A549 (cell line): ENCODE data around the gene NASP. TPM values are rescaled to one million over a fixed set of nuclear protein-coding genes. Genes with fewer than 3 reads are reported as not detected.

Source experiments
- ATAC-seq, 2 experiments: fragments of 200-7000 bp in 1 of 2; fragments of >200 bp in 1 of 2; cut with Nextera tagmentation in 1 of 2; cut with Tn5 transposase in 1 of 2; 3 replicates each; pipeline versions ENCODE4 v1.8.0 to v1.9.1; 2018 to 2020; ENCODE audit warnings: mild to moderate bottlenecking in 1 of 2, moderate library complexity in 1 of 2
- CTCF ChIA-PET: fragments of 300-600 bp; sonication (Branson Sonifier 250); formaldehyde crosslinking; extraction: SDS; loops from one replicate; lab custom pipeline; 2021; ENCODE audit warnings: antibody characterized with exemption, inconsistent platforms; lab: Yijun Ruan, JAX
- POLR2A ChIA-PET: fragments of 350-600 bp; formaldehyde crosslinking; extraction: SDS; loops from one replicate; lab custom pipeline; 2021; ENCODE audit warnings: antibody characterized with exemption, inconsistent platforms; lab: Yijun Ruan, JAX
- DNase-seq, 2 experiments: peaks; one replicate each; pipeline versions ENCODE4 v3.0.0 to v3.0.0-alpha.2; 2011 to 2016; ENCODE audit warnings: low read depth in 1 of 2, low spot score in 1 of 2
- FAIRE-seq: peaks from 2 replicates; lab custom pipeline; 2011; peaks lifted over from hg19 to GRCh38; lab: Jason Lieb, UNC
- H3K27ac ChIP-seq, 2 experiments: fragments of >200 bp; sonication (Bioruptor Twin); formaldehyde crosslinking; 3 replicates each; pipeline ENCODE4 v1.5.1; 2016 to 2017
- H3K4me1 ChIP-seq: fragments of >200 bp; sonication (Bioruptor Twin); formaldehyde crosslinking; 3 replicates; pipeline ENCODE4 v1.6.1; 2016
- H3K4me2 ChIP-seq: fragments of >200 bp; sonication (Bioruptor Twin); formaldehyde crosslinking; 3 replicates; pipeline ENCODE4 v1.6.1; 2016
- H3K4me3 ChIP-seq: fragments of >200 bp; sonication (Bioruptor Twin); formaldehyde crosslinking; 3 replicates; pipeline ENCODE4 v1.5.1; 2016
- H3K9me3 ChIP-seq: fragments of >200 bp; sonication (Bioruptor Twin); formaldehyde crosslinking; 3 replicates; pipeline ENCODE4 v1.6.1; 2016
- BHLHE40 ChIP-seq: IDR thresholded peaks from 2 replicates; pipeline ENCODE4 v1.6.1; 2012; ENCODE audit warnings: low read depth, low read length, inconsistent platforms
- CBX2 ChIP-seq: fragments of 200-600 bp; sonication (generic); IDR thresholded peaks from 2 replicates; pipeline ENCODE4 v1.6.1; 2016; ENCODE audit warnings: low read depth, mild to moderate bottlenecking, borderline replicate concordance
- CBX8 ChIP-seq: fragments of 200-600 bp; sonication (generic); IDR thresholded peaks from 2 replicates; pipeline ENCODE4 v1.6.1; 2016
- CEBPB ChIP-seq, 2 experiments: fragments of >200 bp in 1 of 2; sonication (Bioruptor Twin) in 1 of 2; formaldehyde crosslinking in 1 of 2; IDR thresholded peaks; 2 replicates each; pipeline ENCODE4 v1.6.1; 2012 to 2016
- CHD2 ChIP-seq: fragments of 150-350 bp; IDR thresholded peaks from 2 replicates; pipeline ENCODE4 v1.6.1; 2014; ENCODE audit warnings: low read length; ENCODE audit not compliant: partially characterized antibody
- E2F6 ChIP-seq: IDR thresholded peaks from 2 replicates; pipeline ENCODE4 v1.6.1; 2012; ENCODE audit warnings: low read depth, borderline replicate concordance
- EHMT2 ChIP-seq: fragments of 200-600 bp; sonication (generic); IDR thresholded peaks from 2 replicates; pipeline ENCODE4 v1.6.1; 2016; ENCODE audit warnings: antibody characterized with exemption, low read depth, mild to moderate bottlenecking, moderate library complexity
- FOSB ChIP-seq: fragments of 250-450 bp; sonication (Bioruptor Pico); IDR thresholded peaks from 2 replicates; pipeline ENCODE4 v1.5.0; 2020; ENCODE audit warnings: mild to moderate bottlenecking, moderate library complexity
- FOSL2 ChIP-seq, 2 experiments: fragments of 450-650 bp in 1 of 2; fragments of >200 bp in 1 of 2; sonication (Bioruptor Twin) in 1 of 2; formaldehyde crosslinking; IDR thresholded peaks; 2 replicates each; pipeline versions ENCODE4 v1.5.0 to v1.6.1; 2016 to 2020; ENCODE audit warnings: mild to moderate bottlenecking in 1 of 2, moderate library complexity in 1 of 2
- FOXS1 ChIP-seq: fragments of 250-450 bp; sonication (Bioruptor Pico); IDR thresholded peaks from 2 replicates; pipeline ENCODE4 v1.5.0; 2020; ENCODE audit warnings: mild to moderate bottlenecking, moderate library complexity
- HDAC2 ChIP-seq: fragments of 200-600 bp; sonication (generic); IDR thresholded peaks from 2 replicates; pipeline ENCODE4 v1.6.1; 2016
- HES2 ChIP-seq: fragments of >200 bp; sonication (Bioruptor Twin); formaldehyde crosslinking; IDR thresholded peaks from 2 replicates; pipeline ENCODE4 v1.6.1; 2016
- HEYL ChIP-seq: fragments of 250-450 bp; sonication (Bioruptor Pico); IDR thresholded peaks from 2 replicates; pipeline ENCODE4 v1.8.0; 2021; ENCODE audit warnings: mild to moderate bottlenecking, moderate library complexity
- HOXA7 ChIP-seq: fragments of 250-450 bp; sonication (Bioruptor Pico); IDR thresholded peaks from 2 replicates; pipeline ENCODE4 v1.5.0; 2020; ENCODE audit warnings: mild to moderate bottlenecking, moderate library complexity
- HOXB5 ChIP-seq: fragments of 250-450 bp; sonication (Bioruptor Pico); IDR thresholded peaks from 2 replicates; pipeline ENCODE4 v1.5.0; 2020; ENCODE audit warnings: mild to moderate bottlenecking, moderate library complexity
- JUNB ChIP-seq: fragments of >200 bp; sonication (Bioruptor Twin); formaldehyde crosslinking; IDR thresholded peaks from 2 replicates; pipeline ENCODE4 v1.6.1; 2016
- KDM1A ChIP-seq: fragments of 200-600 bp; sonication (generic); IDR thresholded peaks from 2 replicates; pipeline ENCODE4 v1.6.1; 2016; ENCODE audit warnings: low read depth, mild to moderate bottlenecking
- MAX ChIP-seq: IDR thresholded peaks from 2 replicates; pipeline ENCODE4 v1.6.1; 2012
- MYC ChIP-seq: IDR thresholded peaks from 2 replicates; pipeline ENCODE4 v1.6.1; 2012; ENCODE audit warnings: mild to moderate bottlenecking, inconsistent platforms, low read length, improper control_type of control experiment, borderline replicate concordance
- NFE2L2 ChIP-seq: fragments of 150-350 bp; conservative IDR thresholded peaks from 2 replicates; pipeline ENCODE4 v1.6.1; 2014; ENCODE audit warnings: low read length
- NR3C1 ChIP-seq: fragments of >200 bp; sonication (Bioruptor Twin); formaldehyde crosslinking; IDR thresholded peaks from 3 replicates; pipeline ENCODE4 v1.6.1; 2017
- PHF8 ChIP-seq: fragments of 200-600 bp; sonication (generic); IDR thresholded peaks from 2 replicates; pipeline ENCODE4 v1.6.1; 2016; ENCODE audit warnings: low read depth, mild to moderate bottlenecking, antibody characterized with exemption, moderate library complexity, borderline replicate concordance
- POLR2A ChIP-seq: IDR thresholded peaks from 2 replicates; pipeline ENCODE4 v1.6.1; 2012; ENCODE audit warnings: mild to moderate bottlenecking, low read length
- POLR2AphosphoS2 ChIP-seq: conservative IDR thresholded peaks from 2 replicates; pipeline ENCODE4 v1.6.1; 2012; ENCODE audit warnings: low read length, improper control_type of control experiment, inconsistent platforms
- RCOR1 ChIP-seq: fragments of 150-350 bp; IDR thresholded peaks from 2 replicates; pipeline ENCODE4 v1.6.1; 2014; ENCODE audit warnings: antibody characterized with exemption, low read length, low read depth
- RFX5 ChIP-seq: fragments of 450-650 bp; IDR thresholded peaks from 2 replicates; pipeline ENCODE4 v1.7.1; 2014; ENCODE audit warnings: antibody characterized with exemption, mild to moderate bottlenecking, moderate library complexity
- SREBF2 ChIP-seq: fragments of 450-650 bp; IDR thresholded peaks from 2 replicates; pipeline ENCODE4 v1.6.1; 2014; ENCODE audit warnings: mild to moderate bottlenecking, moderate library complexity
- TP53 ChIP-seq: fragments of 250-450 bp; sonication (Bioruptor Pico); IDR thresholded peaks from 2 replicates; pipeline ENCODE4 v1.5.0; 2021; ENCODE audit warnings: mild to moderate bottlenecking, moderate library complexity
- ZC3H11A ChIP-seq: fragments of 450-650 bp; IDR thresholded peaks from 2 replicates; pipeline ENCODE4 v1.6.1; 2014; ENCODE audit warnings: antibody characterized with exemption, mild to moderate bottlenecking
- ZSCAN20 ChIP-seq: fragments of 250-450 bp; sonication (Bioruptor Pico); IDR thresholded peaks from 2 replicates; pipeline ENCODE4 v1.8.0; 2022; ENCODE audit warnings: mild to moderate bottlenecking, moderate library complexity
- WGBS: methylation state at CpG from one replicate; pipeline ENCODE4 v1.1.6; 2017; ENCODE audit errors: missing lambda C conversion rate; 5-methylcytosine and 5-hydroxymethylcytosine counted together
- polyA minus RNA-seq: library from RNA; depleted of rRNA, polyadenylated mRNA; stranded (reverse); fragments of >200 nt; gene quantifications from 2 replicates; pipeline ENCODE4 v1.2.3, GENCODE V29; 2011; rRNA and poly(A)+ RNA removed
- polyA plus RNA-seq, 4 experiments: library from polyadenylated mRNA; depleted of rRNA in 3 of 4; stranded (reverse); fragments of >200 nt; fragmentation: RNase III in 1 of 4; extraction: RNeasy Plus Mini Kit Qiagen cat#74134 plus additional on column Dnase treatment in 1 of 4; gene quantifications; 2 replicates in 3 of 4; 3 replicates in 1 of 4; pipeline ENCODE4 v1.2.3, GENCODE V29; 2011 to 2017
- TF ChIP-seq, protein P1 (sequence below): fragments of 250-450 bp; sonication (Bioruptor Pico); IDR thresholded peaks from 2 replicates; pipeline ENCODE4 v1.5.0; 2021; ENCODE audit warnings: mild to moderate bottlenecking, moderate library complexity, borderline replicate concordance
- TF ChIP-seq, protein P2 (sequence below): fragments of 250-450 bp; sonication (Bioruptor Pico); IDR thresholded peaks from 2 replicates; pipeline ENCODE4 v1.5.0; 2020; ENCODE audit warnings: low read depth, mild to moderate bottlenecking, moderate library complexity
- TF ChIP-seq, protein P3 (sequence below): fragments of 450-650 bp; IDR thresholded peaks from 2 replicates; pipeline ENCODE4 v1.6.1; 2014; ENCODE audit warnings: antibody characterized with exemption

NASP gene
- polyA plus RNA-seq (2011; rRNA removed) (101 and 139 TPM in 2 replicates), polyA plus RNA-seq (2017; fragmentation: RNase III; extraction: RNeasy Plus Mini Kit Qiagen cat#74134 plus additional on column Dnase treatment) (262 to 273 TPM (median 272 TPM) in 3 replicates), polyA minus RNA-seq (42.9 and 82.8 TPM in 2 replicates)
- polyA plus RNA-seq (2012; cell fraction: cytosol; rRNA removed): 129 and 138 TPM in 2 replicates
- polyA plus RNA-seq (2012; cell fraction: nucleus; rRNA removed): 108 and 124 TPM in 2 replicates

DNA sequence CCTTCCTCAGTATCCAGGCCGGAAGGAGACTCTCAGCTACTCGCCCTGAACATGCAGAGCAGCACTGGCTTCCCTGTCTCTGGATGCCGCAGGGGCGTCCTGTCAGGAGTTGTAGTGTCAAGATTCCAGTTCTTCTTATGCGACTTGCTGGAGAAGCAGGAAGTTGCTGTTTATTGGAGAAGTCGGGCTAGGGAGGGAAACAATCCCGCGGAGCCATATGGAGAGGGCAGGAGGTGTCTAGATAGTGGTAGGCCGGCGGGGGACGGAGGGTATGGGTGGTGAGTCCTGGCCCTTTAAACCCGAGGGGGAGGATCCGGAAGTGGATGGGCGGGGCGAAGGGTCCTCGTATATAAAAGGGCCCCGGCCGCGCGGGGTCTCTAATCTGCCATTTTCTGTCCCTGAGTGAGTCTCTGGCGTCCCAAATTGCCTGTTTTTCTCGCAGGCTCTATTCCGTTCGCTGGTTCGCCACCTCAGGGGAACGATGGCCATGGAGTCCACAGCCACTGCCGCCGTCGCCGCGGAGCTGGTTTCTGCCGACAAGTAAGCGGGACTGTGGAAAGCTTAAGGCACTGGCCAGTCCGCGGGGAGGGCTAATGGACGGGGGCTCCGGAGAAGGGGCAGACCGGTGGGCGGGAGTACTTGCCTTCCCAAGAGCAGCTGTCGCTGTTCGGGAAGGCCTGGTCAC, at the start of gene NASP:
NASP (plus strand) TSS at position 376 of the 685 bp plus-strand sequence; CDS start at position 482, 106 bp downstream.
- no peak for FAIRE-seq
- peak; percentile 75 to 79 for DNase-seq
- ChIA-PET POLR2A (interaction anchor here (0.9 to 3.6 kb wide), 6 partner anchors 33 to 280 kb away, joined by 3 to 27 read pairs (median 4); partner anchors contain the start of genes AKR1A1, GPBP1L1, PRDX1 and TMEM69), CTCF (interaction anchor here (1.4 to 2.1 kb wide), 2 partner anchors 14 to 90 kb away, joined by 4 to 21 read pairs; no protein-coding TSS in a partner anchor)
- Histone ChIP-seq H3K9me3 (no peaks in the 10 kb centered on the region), H3K4me3 (peak within 1 kb of the TSS; percentile 89), H3K27ac (peak within 1 kb of the TSS; percentile 91 to 98), H3K4me2 (peak within 1 kb of the TSS; percentile 94), H3K4me1 (peaks cover 13% of the 10 kb centered on the region; the same call in 2 of the 3 replicates)
- ATAC-seq: peak; percentile 85 to 86
- 2% methylated on average over 30 of the region's 41 CpGs for WGBS
- no peak for TF ChIP-seq FOSB (CRISPR knock-in tag)
- TF ChIP-seq HEYL (CRISPR knock-in tag): no peak
- no peak for TF ChIP-seq SREBF2
- TF ChIP-seq CBX8: no peak
- TF ChIP-seq, protein P1, sequence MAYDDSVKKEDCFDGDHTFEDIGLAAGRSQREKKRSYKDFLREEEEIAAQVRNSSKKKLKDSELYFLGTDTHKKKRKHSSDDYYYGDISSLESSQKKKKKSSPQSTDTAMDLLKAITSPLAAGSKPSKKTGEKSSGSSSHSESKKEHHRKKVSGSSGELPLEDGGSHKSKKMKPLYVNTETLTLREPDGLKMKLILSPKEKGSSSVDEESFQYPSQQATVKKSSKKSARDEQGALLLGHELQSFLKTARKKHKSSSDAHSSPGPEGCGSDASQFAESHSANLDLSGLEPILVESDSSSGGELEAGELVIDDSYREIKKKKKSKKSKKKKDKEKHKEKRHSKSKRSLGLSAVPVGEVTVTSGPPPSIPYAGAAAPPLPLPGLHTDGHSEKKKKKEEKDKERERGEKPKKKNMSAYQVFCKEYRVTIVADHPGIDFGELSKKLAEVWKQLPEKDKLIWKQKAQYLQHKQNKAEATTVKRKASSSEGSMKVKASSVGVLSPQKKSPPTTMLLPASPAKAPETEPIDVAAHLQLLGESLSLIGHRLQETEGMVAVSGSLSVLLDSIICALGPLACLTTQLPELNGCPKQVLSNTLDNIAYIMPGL (CRISPR knock-in tag): no peak
- no peak for TF ChIP-seq HOXA7 (CRISPR knock-in tag)
- TF ChIP-seq, protein P2, sequence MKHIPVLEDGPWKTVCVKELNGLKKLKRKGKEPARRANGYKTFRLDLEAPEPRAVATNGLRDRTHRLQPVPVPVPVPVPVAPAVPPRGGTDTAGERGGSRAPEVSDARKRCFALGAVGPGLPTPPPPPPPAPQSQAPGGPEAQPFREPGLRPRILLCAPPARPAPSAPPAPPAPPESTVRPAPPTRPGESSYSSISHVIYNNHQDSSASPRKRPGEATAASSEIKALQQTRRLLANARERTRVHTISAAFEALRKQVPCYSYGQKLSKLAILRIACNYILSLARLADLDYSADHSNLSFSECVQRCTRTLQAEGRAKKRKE (CRISPR knock-in tag): no peak
- no peak for TF ChIP-seq KDM1A
- TF ChIP-seq RCOR1: no peak
- no peak for TF ChIP-seq EHMT2
- TF ChIP-seq HES2: no peak
- TF ChIP-seq NR3C1: no peak
- no peak for TF ChIP-seq CBX2
- TF ChIP-seq TP53: no peak
- peak; percentile 81 for TF ChIP-seq POLR2A
- TF ChIP-seq FOXS1: no peak
- 0 out of 2 replicates have a peak, but pooled peaks have one; percentile 5 for TF ChIP-seq MAX
- no peak for TF ChIP-seq ZC3H11A
- TF ChIP-seq RFX5: no peak
- TF ChIP-seq CEBPB (IDR thresholded peaks at IDR 0.05): no peak
- TF ChIP-seq HDAC2: no peak
- TF ChIP-seq PHF8: peak; percentile 97
- no peak for TF ChIP-seq CHD2
- TF ChIP-seq NFE2L2: no peak
- no peak for TF ChIP-seq HOXB5 (CRISPR knock-in tag)
- TF ChIP-seq JUNB: no peak
- no peak for TF ChIP-seq ZSCAN20
- TF ChIP-seq, protein P3, sequence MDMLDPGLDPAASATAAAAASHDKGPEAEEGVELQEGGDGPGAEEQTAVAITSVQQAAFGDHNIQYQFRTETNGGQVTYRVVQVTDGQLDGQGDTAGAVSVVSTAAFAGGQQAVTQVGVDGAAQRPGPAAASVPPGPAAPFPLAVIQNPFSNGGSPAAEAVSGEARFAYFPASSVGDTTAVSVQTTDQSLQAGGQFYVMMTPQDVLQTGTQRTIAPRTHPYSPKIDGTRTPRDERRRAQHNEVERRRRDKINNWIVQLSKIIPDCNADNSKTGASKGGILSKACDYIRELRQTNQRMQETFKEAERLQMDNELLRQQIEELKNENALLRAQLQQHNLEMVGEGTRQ: no peak
- no peak for TF ChIP-seq MYC
- TF ChIP-seq FOSL2 (IDR thresholded peaks at IDR 0.05): no peak
- TF ChIP-seq FOSL2 (CRISPR knock-in tag; IDR thresholded peaks at IDR 0.05): no peak
- no peak for TF ChIP-seq E2F6
- TF ChIP-seq BHLHE40: no peak
- no peak for TF ChIP-seq POLR2AphosphoS2
